OCI-M2 (cell line): ENCODE measurements around the gene RNF225.
"Not testable (repeated sequence)": the region's sequence is repeated elsewhere in the genome, so short reads cannot be mapped to it uniquely, and the experiment has no call there.

Source experiments
- DNase-seq: peaks from one replicate; lab custom pipeline; 2025; ENCODE audit not compliant: unreplicated experiment; lab: John Stamatoyannopoulos, UW

Gene RNF225

GRCh38 chr19:58361900-58362271, 33.6 kb upstream of the RNF225 start:
- DNase-seq, result no peak

DNA sequence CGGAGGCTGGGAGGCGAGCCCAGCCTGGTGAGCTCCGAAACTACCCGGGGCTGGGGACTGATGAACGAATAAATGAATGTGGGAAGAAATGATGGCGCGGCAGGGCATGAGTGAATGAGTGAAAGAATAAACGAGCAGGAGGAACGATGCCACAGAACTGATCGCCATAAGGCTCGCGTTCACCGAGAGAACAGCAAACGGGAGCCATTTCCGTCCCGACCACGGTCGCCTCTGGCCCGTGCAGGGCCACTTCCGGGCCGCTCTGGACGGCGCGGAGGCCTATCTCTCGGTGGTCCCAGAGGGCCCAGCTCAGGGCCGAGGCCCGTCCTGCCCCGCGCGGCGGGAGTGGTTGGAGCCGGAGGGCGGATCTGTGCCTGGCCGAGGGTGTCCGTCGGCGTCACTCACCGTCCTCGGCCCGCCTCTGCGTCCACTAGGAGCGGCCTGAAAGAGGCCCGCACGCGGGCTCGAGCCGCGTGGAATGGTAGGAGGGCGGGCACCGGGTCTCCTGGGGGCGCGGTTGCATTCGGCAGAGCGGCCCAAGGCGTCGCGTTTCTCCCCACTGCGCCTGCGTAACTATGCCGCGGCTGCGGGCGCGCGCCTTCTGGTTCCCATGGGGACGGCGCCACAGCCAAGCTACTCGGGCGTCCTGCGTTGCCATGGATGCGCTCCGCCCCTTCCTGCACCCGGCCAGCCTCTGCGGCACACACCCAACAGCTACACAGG, 33.0 kb upstream of the RNF225 start, which contains the start of gene ZNF497:
Gene ZNF497 (minus strand): TSS at position 480 of the 723 bp plus-strand sequence. CDS start 5,116 bp downstream, outside the sequence.
- DNase-seq, result peak; percentile 95

DNA sequence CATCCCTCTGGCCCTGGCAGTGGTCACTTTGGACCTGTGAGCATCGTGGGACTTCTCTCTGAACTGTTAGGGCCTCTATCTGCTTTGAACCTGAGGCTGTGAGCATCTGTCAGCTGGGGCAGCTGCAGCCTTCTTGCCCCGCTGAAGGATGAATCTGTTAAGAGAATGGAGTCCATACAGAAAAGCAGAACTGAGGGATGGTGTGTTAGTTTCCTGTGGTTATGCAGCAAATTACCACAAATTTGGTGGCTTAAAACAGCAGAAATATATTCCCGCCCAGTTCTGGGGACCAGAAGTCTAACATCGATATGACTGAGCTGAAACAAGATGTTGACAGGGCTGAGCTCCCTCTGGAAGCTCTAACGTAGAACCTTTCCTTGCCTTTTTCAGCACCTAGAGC, 31.3 kb upstream of the RNF225 start:
- DNase-seq, result no peak

DNA sequence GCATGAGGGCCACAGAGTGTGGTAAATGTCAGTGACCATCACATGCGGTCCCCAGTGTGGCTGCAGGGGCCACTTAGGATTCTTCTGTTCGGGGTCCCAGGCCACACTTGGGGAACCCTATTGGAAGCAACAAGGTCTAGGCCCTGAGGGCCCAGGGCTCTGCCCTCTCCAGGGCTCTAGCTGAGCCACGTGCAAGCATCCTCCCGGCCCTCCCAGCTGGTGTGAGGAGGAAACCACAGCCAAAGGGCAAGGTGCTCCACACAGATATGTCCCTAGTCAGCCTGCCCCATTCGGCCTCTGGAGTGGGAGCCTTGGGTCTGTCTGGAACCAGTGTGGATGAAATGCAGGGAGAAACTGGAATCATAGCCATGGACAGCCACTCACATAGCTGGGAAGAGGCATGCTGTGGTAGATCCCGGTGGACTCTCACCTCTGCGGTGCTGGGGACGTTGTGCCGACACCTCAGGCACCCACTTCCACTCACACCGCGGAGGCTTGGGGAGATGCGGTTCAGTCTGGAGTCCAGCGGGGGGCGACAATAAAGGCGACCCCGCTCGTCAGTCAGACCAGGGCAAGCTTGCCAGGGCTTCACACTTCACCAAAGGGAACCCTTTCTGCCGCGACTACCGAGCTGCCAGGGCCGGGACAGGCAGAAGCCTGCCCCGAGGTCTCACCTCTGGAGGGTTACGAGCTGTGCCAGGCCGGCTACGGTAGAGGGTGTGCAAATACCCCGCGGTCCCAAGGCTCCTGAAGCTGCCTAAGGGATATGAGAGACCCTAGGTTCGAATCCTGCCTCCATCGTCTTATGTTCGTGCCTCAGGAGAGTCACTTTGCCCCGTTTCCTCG, 28.6 kb upstream of the RNF225 start:
- no peak for DNase-seq

DNA sequence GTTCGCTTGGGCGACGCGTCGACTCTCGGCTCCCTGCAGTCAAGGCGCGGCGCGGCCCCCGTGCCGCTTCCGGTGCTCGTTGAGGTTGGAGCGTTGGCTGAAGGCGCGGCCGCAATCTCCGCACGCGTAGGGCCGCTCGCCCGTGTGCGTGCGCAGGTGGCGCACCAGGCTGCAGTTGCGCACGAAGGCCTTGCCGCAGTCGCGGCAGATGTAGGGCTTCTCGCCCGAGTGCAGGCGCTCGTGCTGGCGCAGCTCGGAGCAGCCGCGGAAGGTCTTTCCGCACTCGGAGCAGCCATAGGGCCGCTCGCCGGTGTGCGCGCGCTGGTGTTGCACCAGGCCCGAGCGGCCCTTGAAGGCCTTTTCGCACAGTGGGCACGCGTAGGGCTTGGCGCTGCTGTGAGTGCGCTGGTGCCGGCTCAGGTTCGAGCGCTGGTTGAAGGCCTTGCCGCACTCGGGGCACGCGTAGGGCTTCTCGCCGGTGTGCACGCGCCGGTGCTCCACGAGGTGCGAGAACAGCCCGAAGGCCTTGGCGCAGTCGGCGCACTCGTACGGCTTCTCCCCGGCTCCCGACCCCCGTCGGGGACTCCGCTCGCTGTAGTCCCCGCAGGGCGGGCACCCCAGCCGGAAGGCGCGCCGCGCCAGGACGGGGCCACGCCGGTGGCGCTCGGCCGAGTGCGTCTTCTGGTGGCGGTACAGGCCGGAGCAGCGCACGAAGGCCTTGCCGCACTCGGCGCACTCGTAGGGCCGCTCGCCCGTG, 27.6 kb upstream of the RNF225 start:
- DNase-seq, result no peak

- DNase-seq, result no peak
These were observed 26.7 kb upstream of the RNF225 start for GRCh38 chr19:58368561-58369360.

DNA sequence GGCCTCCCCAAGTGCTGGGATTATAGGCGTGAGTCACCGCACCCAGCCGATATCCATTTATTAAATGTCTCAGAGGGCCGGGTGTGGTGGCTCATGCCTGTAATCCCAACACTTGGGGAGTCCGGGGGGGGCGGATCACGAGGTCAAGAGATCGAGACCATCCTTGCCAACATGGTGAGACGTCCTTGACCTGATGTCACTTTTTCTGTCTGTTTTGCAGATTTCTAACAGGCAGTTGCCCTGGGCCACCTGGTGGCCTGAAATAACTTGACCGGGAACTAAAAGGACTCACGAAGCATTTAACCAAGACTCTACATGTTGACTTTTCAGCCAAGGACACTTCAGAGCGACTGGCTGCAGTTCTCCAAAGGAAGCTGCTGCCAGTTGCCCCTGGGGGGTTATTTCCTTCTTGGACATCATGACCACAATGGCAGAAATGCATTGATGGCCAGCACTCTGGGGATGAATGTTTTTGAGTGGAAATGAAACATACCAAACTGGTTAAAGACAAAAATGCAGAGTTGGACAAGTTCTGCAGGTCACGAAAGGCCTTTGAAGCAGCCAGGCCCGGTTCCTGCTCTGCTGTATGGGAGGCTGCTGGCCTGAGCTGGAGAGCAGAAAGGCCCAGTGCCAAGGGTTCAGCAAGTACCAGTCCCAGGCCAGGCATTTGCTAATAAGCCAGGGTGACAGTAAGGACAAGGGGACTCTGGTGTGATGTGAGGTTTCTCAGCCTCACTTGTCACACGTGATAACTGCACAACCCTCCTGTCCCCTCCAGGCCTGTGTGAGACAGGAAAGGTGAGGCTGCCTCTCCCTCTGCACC, 22.9 kb upstream of the RNF225 start:
- DNase-seq, result no peak

DNA sequence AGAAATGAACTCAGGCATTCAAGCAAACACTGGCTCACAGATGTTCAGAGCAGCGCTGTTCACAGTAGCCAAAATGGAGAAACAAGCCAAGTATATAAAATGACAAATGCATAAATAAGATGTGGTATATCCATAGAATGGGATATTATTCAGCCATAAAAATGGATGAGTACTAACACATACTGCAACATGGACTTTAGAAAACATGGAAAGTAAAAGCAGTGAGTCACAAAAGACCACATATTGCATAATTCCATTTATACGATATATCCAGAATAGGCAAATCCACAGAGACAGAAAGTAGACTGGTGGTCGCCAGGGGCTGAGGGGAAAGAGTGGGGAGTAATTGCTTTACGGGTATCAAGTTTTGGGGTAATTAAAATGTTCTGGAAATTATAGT, 21.3 kb upstream of the RNF225 start:
- DNase-seq, result no peak

DNA sequence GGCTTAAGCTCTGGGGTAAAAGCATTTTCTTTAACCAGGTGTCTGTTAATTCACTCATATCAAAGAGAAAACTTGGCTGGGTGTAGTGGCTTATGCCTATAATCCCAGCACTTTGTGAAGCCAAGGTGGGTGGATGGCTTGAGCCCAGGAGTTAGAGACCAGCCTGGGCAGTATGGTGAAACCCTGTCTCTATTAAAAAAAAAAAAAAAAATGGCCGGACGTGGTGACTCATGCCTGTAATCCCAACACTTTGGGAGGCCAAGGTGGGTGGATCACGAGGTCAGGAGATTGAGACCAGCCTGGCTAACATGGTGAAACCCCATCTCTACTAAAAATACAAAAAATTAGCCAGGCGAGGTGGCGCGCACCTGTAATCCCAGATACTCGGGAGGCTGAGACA, 18.7 kb upstream of the RNF225 start:
- not testable (repeated sequence) for DNase-seq

DNA sequence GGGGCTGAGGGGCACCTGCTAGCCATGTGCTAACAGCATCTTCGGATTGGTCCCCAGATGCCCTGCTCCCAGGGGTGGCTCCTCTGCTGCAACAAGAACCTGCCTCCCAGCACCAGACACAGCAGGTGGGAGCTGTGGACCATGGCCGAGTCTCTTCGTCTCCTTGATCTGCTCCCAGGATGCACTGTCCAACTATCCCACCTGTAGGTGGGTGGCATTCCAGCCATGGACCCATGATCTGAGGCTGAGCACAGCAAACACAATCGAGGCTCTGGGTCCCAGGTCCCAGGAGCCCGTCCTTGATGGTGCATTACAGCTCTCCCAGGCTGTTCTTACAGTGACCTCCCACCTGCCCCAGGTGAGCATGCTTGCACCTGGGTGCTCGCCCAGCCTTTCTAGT, 16.2 kb upstream of the RNF225 start:
- DNase-seq, result no peak

GRCh38 chr19:58380037-58380661, 15.3 kb upstream of the RNF225 start:
- DNase-seq, result no peak

- DNase-seq, result peak; percentile 96
These were observed 14.6 kb upstream of the RNF225 start, which contains the start of gene ZNF837 for GRCh38 chr19:58380662-58381459. Gene ZNF837, minus strand, starts transcription at chr19:58381030. Its CDS starts 11,698 bp downstream, at chr19:58369332.

- DNase-seq, result no peak
These were observed 13.8 kb upstream of the RNF225 start for GRCh38 chr19:58381460-58382212.

GRCh38 chr19:58382997-58383603, 12.4 kb upstream of the RNF225 start:
- DNase-seq, result no peak

DNA sequence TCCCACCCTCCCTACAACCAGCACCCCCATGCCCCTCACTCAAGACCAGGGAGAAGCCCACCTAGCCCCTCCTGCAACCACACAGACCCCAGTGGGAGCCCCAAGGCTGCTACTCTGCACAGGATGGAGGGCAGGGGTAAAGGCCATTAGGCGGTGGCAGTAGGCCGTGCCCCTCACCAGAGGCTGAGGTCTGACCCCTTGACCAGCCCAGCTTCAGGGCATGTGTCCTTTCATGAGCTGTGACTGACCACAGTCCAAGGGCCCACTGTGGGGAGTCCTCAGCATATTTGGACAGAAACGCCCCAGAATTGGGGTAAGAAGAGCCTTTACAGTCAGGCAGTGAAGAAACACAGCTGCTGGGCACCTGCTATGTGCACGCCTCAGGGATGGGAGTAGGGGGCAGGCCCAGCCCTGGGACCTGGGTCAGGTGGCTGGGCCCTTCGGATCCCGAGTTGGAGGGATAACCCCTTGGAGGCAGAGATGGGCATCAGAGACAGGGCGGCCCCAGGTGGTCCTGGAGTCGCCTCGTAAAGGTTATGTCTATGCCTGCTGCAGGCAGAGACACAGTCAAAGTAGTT, 10.1 kb upstream of the RNF225 start:
- no peak for DNase-seq

DNA sequence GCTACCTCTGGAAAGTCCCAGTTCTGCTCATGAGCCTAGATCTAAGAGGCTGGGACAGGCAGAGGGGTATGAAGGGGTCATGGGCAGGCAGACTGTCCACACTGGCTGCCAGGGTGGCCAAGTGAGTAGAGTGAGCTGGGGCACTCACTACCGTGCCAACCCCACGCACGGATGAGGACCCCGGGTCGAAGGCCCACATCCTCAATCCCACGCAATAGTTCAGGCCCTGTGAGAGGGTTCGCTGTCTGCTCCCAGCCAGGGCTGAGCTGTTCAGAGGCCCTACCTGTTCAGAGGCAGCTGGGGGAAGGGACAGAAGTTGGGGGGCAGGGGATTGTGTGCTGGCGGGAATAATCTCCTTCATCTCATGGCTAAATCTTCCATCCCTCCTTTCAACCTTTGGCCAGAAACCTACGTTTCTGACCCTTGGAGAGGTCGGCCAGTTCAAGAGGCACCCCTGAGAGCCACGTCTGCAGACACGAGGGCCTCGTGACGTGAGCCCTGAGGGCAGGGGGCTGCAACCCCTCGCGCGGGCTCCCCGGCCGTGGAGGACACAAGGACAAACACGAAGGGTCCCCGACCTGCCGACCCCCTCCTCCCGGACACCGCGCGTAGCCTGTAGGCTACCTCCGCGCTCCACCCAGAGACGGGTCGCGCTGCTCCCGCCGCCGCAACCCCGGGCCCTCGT, 9.4 kb upstream of the RNF225 start:
- DNase-seq, result no peak
